Measurements from ENCODE around the gene UBE2I.

DNA sequence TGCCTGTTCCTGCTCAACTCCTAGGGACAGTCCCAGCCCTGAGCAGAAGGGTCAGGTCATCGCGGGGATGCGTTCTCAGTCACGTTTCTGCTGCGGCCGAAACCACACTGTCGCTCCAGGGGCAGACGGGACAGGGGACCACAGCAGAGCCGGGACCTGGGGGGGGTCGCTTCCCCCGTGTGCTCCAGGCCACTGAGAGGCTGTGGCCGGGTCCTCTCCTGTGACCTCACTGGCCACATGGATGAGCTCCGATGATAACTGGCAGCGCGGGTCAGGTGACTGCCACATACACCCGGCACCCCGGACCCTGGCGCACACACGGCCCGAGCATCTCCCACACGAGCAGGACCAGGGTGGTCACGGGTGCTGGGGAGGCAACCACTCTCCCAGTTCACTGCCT lies 55.1 kb downstream of the UBE2I start:
- no peak for TF ChIP-seq CTCF (conservative IDR thresholded peaks at IDR 0.05; ENCODE audit: low read length)
- no peak for TF ChIP-seq EZH2phosphoT487 (IDR thresholded peaks at IDR 0.05; ENCODE audit: borderline replicate concordance)
